GM19324 (cell line): ENCODE measurements around the gene CFAP100.
A peak's percentile ranks its signal among the peaks of the same experiment; 100 is the strongest.

Experiments
- ATAC-seq: cut with Tn5 transposase; IDR thresholded peaks from one replicate; pipeline ENCODE4 v1.9.1; 2021; ENCODE audit warnings: mild to moderate bottlenecking, moderate library complexity; ENCODE audit not compliant: unreplicated experiment, low FRiP score

Gene CFAP100

GRCh38 chr3:126456766-126457388, 62.2 kb downstream of the CFAP100 start:
- ATAC-seq: no peak

GRCh38 chr3:126459111-126459762, 64.5 kb downstream of the CFAP100 start:
- no peak for ATAC-seq

DNA sequence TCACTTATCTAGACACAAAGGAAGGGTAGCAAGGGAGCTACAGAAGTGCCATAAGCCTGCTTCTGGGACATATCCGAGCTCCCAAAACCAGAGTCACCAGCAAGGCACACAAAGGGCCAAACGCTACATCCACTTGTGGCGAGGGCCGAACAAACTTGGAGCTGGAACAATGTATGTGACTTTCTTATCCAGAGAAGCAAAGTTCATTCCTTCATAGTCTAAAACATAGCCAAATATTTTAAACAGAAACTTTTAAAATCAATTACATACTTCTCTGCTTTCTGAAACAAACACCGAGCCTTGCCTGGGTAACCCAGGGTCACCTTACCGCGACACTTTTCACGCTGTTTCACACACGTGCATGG, 65.0 kb downstream of the CFAP100 start:
- ATAC-seq: no peak

- no peak for ATAC-seq
These were observed 65.7 kb downstream of the CFAP100 start for GRCh38 chr3:126460381-126460780.

GRCh38 chr3:126461450-126462070, 66.9 kb downstream of the CFAP100 start:
- ATAC-seq: no peak

DNA sequence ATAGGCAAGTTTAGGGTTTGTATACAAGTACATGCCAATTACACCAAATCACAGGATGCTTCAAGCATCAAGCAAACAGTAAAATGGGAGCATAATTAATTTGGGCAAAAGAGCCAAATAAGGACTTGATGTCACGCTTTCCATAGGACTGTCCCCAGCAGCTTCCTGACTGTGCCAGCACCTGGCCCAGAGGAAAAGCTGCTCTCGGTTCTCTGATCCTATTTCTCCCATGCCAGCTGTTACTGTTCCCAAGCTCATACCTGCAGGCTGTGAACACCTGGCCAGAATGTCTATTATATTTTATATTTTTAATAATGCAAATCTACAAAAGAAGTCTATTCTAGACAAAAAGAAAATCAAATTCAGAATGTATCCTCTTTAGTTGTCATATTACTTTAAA, 68.8 kb downstream of the CFAP100 start:
- no peak for ATAC-seq

GRCh38 chr3:126464093-126464492, 69.4 kb downstream of the CFAP100 start:
- no peak for ATAC-seq

GRCh38 chr3:126464494-126464893, 69.8 kb downstream of the CFAP100 start:
- no peak for ATAC-seq

DNA sequence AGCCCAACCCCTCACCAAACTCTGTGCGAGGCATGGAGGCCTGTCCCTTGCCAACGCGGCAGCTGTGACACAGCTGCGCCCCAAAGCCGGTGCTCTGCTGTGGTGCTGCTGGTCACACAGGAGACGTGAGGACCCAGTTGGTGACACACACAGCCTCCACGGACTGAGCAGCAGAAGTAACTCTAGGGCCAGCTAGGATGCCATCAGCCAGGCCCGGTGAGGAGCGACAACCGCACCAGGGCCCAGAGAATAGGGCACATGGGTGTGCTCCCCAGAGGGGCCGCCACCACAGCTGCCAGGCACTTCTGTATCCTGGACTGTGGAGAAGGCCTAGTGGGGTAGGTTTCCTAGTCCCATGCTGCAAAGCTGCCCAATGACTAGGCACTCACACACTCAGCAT, 70.3 kb downstream of the CFAP100 start:
- no peak for ATAC-seq

GRCh38 chr3:126465928-126466544, 71.3 kb downstream of the CFAP100 start:
- no peak for ATAC-seq

- no peak for ATAC-seq
These were observed 72.3 kb downstream of the CFAP100 start for GRCh38 chr3:126466886-126467610.

- ATAC-seq: no peak
These were observed 72.9 kb downstream of the CFAP100 start for GRCh38 chr3:126467611-126467955.

DNA sequence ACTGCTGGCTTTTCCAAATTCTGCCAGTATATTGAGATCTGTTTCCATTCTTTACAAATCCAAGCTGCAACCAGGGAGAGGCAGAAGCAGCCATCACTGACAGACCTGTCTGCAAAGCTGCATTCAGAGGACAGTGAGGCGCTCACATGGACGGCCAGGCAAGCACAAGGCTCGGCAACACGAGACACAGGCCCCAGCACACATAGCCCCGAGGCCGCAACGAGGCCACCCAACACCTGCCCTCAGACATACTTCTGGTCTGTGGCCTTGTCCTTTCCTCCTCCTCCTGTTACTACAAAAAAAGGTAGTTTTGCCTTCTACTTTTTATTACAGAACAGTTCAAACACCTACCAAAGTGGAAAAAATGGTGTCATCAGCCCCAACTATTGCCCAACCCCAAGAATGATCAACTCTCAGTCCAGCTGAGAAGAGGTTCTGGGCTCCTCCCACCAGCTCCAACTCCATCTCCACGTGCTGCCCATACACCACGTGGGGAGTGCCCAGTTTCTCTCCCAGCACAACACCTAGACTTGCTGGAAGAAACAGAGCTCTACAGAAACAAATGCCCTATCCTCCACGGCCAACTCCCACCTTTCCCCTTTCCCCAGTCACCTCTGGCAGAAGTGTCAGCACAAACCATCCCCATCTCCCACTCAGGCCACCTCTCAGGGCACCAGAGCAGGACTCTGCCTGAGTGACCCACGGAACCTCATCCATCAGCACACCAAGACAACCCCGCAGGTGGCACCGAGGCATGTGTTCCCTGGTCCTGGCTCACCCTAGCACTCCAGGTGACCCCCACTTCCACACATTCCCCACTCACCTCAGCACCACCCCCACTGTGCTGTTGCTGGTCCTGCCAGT, 73.6 kb downstream of the CFAP100 start:
- no peak for ATAC-seq

DNA sequence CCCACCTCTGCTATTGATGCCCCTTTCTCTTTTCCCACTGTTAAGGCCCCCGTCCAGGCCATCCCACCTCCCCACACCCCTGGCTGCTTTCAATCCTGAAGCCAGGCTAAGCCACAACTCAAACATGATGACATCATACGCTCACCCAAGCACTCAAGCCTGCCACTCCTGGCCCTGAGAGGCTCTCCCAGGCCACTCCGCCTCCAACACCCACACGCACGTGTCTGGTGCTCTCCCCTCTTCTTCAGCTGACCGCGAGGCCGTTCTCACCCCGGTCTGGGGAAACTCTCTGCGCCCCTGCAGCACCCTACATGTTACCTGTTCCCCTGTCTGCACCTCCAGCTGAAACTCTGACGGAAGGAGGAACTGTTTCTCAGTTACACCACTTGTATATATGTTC, 74.8 kb downstream of the CFAP100 start:
- no peak for ATAC-seq

DNA sequence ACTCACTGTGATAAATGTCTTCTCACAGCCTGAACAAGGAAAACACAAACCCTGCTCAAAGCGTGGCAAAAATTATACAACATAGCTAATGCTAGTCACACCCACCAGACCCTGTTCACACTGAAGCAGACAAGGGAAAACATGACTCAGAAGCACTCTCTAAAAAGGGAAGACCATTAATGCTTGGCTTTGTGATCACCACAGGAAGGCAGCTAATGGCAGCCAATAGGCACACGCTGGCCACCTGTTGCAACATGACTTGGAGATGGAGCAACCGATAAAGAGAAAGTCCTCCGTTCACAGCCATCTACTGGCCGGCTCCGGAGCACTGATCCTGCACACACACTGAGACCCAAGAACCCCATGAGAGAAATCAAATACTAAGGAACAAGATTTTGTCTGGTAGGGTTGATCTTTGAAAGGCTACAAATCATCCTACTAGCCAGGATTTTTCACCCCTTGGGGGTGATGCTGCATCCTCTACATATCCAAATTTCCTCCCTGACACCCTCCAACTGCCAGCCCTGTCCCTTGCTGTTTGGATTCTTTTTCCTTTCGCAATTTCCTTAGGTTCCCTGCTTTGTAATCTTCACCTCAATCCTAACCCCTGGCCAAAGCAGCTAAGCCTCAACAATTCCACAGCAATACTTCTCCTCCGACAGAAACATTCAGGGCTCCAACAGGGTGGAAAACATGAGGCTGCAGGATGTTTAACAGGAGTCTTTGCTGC, 77.7 kb downstream of the CFAP100 start:
- ATAC-seq: no peak

GRCh38 chr3:126473292-126474168, 78.8 kb downstream of the CFAP100 start:
- ATAC-seq: no peak

DNA sequence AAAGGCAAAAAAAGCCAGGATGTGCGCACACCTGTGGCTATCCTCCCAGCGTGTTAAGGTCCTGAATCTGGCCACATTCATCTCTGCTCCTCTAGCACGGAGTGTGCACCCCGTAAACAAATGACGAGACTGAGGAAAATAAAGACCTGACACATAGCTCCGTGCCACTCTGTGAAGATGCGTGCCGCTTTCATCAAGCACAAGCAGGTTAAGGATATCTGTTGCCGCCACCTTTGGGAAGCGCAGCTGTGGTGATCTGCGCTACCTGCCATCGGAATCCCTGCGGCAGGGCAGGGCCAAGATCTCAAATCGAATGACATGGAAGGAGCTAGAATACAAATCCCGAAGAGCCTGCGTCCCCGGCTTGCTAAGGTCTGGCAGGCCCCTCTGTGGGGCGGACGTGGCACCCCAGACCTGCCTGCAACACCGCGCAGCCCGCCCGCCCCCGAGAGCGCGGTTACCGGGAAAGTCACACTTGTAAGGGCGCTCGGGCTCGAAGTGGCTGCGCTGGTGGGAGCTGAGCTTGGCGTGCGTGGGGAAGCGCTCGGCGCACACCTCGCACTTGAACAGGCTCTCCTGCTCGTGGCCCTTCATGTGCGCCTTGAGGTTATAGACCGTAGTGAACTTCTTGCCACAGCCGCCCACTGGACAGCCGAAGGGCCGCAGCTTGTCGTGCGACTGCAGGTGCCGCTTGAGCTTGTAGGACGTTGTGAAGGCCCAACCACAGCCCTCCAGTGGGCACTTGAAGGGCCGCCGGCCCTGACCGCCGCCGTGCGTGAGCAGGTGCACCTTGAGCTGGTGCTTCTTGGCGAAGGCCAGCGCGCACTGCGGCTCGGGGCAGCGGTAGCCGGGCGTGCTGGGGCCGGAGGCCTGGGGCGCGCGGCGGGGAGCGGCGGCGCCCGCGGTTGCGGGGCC, 80.0 kb downstream of the CFAP100 start:
- ATAC-seq: peak; percentile 5
